ENCODE data around the gene LIX1L.

Gene LIX1L

GRCh38 chr1:145912128-145912641 is 45.6 kb downstream of the LIX1L start:
- TF ChIP-seq CTCF (IDR thresholded peaks at IDR 0.05; ENCODE audit: low read depth, low read length, missing control alignments): no peak
- no peak for DNase-seq (ENCODE audit: low read depth)
- no peak overlapping the region for H3K4me3 ChIP-seq (ENCODE audit: low read depth, low read length)
- in situ Hi-C loops (cut with HindIII; ENCODE audit: low sequenced_read_pairs): no loop called here

GRCh38 chr1:145908653-145909052 is 49.2 kb downstream of the LIX1L start:
- in situ Hi-C loops (cut with HindIII; ENCODE audit: low sequenced_read_pairs): no loop called here
- H3K4me3 ChIP-seq (ENCODE audit: low read depth, low read length): peak overlapping the region; percentile 26
- no peak for TF ChIP-seq CTCF (IDR thresholded peaks at IDR 0.05; ENCODE audit: low read depth, low read length, missing control alignments)
- no peak for DNase-seq (ENCODE audit: low read depth)

- no peak for DNase-seq (ENCODE audit: low read depth)
- no peak for TF ChIP-seq CTCF (IDR thresholded peaks at IDR 0.05; ENCODE audit: low read depth, low read length, missing control alignments)
- H3K4me3 ChIP-seq (ENCODE audit: low read depth, low read length): no peak overlapping the region
- in situ Hi-C loops (cut with HindIII; ENCODE audit: low sequenced_read_pairs): no loop called here
Observed at GRCh38 chr1:145906954-145907753, 50.7 kb downstream of the LIX1L start.

- in situ Hi-C loops (cut with HindIII; ENCODE audit: low sequenced_read_pairs): no loop called here
- DNase-seq (ENCODE audit: low read depth): no peak
- TF ChIP-seq CTCF (IDR thresholded peaks at IDR 0.05; ENCODE audit: low read depth, low read length, missing control alignments): peak; percentile 7
- H3K4me3 ChIP-seq (ENCODE audit: low read depth, low read length): no peak overlapping the region
Observed at GRCh38 chr1:145901312-145902021, 56.4 kb downstream of the LIX1L start.

- TF ChIP-seq CTCF (IDR thresholded peaks at IDR 0.05; ENCODE audit: low read depth, low read length, missing control alignments): no peak
- no peak for DNase-seq (ENCODE audit: low read depth)
- in situ Hi-C loops (cut with HindIII; ENCODE audit: low sequenced_read_pairs): no loop called here
- H3K4me3 ChIP-seq (ENCODE audit: low read depth, low read length): no peak overlapping the region
Observed at GRCh38 chr1:145898756-145899155, 59.1 kb downstream of the LIX1L start.

- no peak overlapping the region for H3K4me3 ChIP-seq (ENCODE audit: low read depth, low read length)
- in situ Hi-C loops (cut with HindIII; ENCODE audit: low sequenced_read_pairs): no loop called here
Observed at GRCh38 chr1:145897969-145898368, 59.8 kb downstream of the LIX1L start.

More at GRCh38 chr1:145897969-145898368, 59.8 kb downstream of the LIX1L start:
- no peak for TF ChIP-seq CTCF (IDR thresholded peaks at IDR 0.05; ENCODE audit: low read depth, low read length, missing control alignments)
- no peak for DNase-seq (ENCODE audit: low read depth)

Data from astrocyte of the cerebellum (primary cell).